GM18505 (cell line): ENCODE data around the gene PAQR5.

Experiments
- ATAC-seq: cut with Tn5 transposase; IDR thresholded peaks from one replicate; pipeline ENCODE4 v1.9.1; 2021; ENCODE audit not compliant: unreplicated experiment
- POLR2A ChIP-seq: IDR thresholded peaks from 4 replicates; pipeline ENCODE4 v1.6.1; 2011; ENCODE audit warnings: borderline replicate concordance; ENCODE audit not compliant: insufficient read depth, insufficient read length; ENCODE audit errors: extremely low read depth

PAQR5 gene

DNA sequence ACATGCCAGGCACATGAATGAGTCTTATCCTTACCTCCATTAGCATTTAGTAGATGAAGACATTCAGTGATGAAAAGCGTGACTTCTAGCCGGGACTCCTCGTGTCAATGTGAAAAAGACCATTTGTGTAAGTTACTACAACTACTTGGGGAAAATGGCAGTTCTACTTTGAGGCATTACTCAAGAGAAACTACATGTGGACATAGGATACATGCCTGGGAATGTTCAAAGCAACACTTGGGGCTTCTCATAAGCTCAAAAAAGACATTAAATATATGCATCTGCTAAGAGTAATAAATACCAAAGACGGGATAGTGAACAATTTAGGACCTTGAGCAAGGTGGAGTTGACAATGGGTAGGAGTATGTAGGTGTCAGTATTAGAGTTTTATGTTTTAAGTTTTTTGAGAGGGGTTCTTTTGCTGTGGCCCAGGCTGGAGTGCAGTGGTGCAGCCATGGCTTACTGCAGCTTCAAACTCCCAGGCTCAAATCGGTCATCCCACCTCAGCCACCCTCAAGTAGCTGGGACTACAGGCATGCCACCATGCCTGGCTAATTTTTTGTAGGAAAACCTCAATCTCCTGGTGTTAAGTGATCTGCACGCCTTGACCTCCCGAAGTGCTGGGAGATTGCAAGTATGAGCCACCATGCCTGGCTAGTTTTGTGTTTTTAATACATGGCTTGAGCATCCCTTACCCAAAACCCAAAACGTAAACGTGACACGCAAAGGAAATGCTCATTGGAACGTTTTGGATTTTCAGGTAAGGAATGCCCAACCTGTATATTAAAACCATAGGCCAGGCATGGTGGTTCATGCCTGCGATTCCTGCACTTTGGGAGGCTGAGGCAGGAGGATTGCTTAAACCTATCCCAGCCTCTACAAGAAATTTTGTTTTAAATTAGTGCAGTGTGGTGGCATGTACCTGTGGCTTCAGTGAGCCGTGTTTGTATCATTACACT is 157.8 kb downstream of the PAQR5 start:
- peak; percentile 52 for TF ChIP-seq POLR2A
- no peak for ATAC-seq
